HG02943 (cell line): ENCODE measurements around the gene C2orf69.
"Not testable (repeated sequence)": the region's sequence is repeated elsewhere in the genome, so short reads cannot be mapped to it uniquely, and the experiment has no call there.

Experiments used
- ATAC-seq: cut with Tn5 transposase; IDR thresholded peaks from one replicate; pipeline ENCODE4 v1.9.1; 2021; ENCODE audit warnings: mild to moderate bottlenecking, low read depth, moderate library complexity; ENCODE audit not compliant: unreplicated experiment

Gene C2orf69

DNA sequence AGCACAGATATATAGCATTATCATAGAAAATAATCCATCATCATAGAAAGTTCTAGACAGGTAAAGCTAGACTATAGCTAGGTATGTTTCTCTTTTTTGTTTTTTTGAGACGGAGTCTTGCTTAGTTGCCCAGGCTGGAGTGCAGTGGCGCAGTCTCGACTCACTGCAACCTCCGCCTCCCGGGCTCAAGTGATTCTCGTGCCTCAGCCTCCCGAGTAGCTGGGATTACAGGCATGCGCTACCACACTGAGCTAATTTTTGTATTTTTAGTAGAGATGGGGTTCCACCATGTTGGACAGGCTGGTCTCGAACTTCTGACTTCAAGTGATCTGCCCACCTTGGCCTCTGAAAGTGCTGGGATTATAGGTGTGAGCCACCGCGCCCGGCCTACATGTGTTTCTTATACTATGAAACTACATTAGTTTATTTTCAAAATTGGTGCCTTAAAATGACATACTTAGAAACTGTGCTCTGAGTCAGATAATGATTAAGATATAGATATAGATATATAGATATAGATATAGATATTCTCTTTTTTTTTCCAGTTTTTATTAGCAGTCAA lies 1.5 kb downstream of the C2orf69 start:
- not testable (repeated sequence) for ATAC-seq

- no peak for ATAC-seq
Observed at GRCh38 chr2:199914372-199914958, 3.4 kb downstream of the C2orf69 start.

GRCh38 chr2:199916980-199917379 lies 5.9 kb downstream of the C2orf69 start:
- ATAC-seq, result no peak

- ATAC-seq, result no peak
Observed at GRCh38 chr2:199922856-199923255, 11.8 kb downstream of the C2orf69 start.

- ATAC-seq, result no peak
Observed at GRCh38 chr2:199923924-199924323, 12.8 kb downstream of the C2orf69 start.

GRCh38 chr2:199926806-199927205 lies 15.7 kb downstream of the C2orf69 start:
- ATAC-seq, result no peak

- no peak for ATAC-seq
Observed at GRCh38 chr2:199928226-199928625, 17.1 kb downstream of the C2orf69 start.

DNA sequence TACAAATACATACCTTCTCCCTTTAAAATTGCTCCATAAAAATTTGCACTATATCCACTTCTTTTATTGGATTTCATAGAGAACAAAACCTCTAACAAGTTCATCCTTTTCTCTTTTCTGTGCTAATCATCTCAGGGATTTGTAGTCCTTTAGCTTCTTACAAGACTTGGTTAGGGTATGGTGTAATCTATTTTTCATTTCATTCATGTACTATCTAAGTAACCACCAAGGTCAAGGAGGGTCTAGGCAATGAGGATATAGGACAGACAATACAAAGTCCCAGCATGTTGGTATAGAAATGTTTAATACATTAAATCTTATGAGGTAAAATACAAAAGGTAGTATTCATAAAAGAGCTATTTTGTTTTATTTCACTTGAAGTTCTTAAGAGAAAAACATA lies 17.5 kb downstream of the C2orf69 start:
- no peak for ATAC-seq

DNA sequence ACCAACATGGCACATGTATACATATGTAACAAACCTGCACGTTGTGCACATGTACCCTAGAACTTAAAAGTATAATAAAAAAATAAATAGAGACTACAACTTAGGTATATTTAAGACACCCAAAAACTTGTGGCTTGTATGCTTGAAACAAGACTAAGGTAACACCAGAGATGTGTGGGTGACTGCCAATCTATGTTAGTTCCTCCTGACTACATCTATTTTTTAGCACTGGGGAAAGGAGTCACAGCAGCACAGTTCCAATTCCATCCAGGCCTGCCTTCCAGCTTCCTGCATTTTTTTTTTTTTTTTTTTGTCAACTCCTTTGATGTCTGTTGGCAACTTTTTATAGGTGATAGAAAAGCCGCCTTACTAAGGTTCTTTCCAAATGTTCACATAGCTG lies 18.2 kb downstream of the C2orf69 start:
- ATAC-seq, result no peak

DNA sequence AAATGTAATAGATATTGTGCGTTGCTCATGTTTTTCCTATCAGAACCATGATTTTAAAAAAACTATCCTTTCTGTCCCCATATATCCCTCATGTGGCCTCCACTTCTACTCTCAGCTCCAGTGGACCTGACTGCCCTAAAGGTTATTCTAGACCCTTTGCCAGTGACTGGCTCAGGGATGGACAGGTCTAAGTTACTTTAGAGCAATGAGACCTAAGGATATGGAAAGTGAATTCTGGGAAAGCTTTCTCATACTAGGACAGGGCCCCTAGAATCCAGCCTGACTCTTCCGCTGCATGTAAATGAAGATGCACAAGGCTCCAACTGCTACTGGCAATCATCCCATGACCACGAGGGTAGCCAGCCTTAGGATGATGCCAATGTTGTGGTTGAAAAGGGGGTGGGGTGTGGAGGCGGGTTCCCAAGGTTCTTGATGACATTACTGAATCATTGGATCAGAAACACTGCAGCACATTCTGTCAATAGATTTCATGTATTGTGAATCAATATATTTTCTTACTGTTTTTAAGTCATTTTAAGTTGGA lies 21.3 kb downstream of the C2orf69 start:
- no peak for ATAC-seq

GRCh38 chr2:199933466-199933865 lies 22.4 kb downstream of the C2orf69 start:
- ATAC-seq, result no peak

DNA sequence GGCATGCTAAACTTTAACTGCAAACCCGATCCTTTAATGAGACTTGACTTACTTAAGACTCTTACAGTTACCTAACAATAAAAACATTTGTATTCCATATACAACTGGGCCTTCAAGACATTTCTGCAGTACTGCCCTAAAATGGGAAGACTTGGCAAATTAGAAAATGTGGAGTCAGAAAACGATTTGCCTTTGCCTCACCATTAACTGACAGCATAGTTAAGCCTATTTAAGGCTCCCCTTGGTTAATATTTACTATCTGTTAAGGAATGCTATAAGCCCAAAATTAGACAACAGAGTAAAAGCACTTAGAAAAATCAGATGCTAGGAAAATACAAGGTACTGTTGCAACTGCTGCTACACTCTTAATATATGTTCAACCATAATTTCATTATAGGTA lies 25.5 kb downstream of the C2orf69 start:
- ATAC-seq, result no peak

GRCh38 chr2:199940373-199940772 lies 29.3 kb downstream of the C2orf69 start:
- ATAC-seq, result no peak

DNA sequence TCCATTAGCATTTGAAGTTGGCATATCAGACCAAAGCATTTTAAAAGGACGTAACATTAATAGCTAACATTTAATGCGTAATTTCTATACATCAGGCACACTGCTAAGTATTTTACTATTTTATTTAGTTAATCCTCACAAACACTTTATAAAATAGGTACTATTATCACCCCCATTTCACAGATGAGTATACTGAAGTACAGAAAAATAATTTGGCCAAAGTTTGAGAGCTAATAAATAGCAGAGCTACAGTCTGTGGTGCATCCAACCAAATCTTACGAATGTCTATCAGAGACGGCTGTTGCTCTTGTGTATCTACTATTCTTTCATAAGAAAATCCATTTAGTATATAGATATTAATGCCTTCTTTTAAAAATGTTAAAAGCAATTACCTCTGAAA lies 32.3 kb downstream of the C2orf69 start:
- no peak for ATAC-seq

GRCh38 chr2:199946196-199946595 lies 35.1 kb downstream of the C2orf69 start:
- no peak for ATAC-seq

- ATAC-seq, result no peak
Observed at GRCh38 chr2:199946836-199947235, 35.7 kb downstream of the C2orf69 start.

GRCh38 chr2:199950396-199950795 lies 39.3 kb downstream of the C2orf69 start:
- ATAC-seq, result no peak

DNA sequence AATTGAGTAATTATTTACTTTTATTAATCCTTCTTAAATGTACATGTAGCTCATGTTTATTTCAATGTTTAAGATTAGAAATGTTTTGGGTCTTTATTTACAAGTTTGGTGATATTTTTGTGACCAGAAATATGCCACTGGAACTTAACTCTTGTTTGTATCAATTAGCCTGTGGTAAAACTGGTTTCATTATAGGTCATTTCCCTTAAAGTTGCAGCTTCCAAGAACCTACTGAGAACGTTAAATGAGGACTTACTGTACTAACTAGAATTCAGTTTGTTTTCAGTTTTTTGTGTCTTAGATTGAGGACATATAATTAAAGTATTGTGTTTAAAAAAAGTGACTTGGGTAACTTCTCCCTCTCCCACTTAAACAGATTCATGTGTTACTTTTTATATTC lies 39.9 kb downstream of the C2orf69 start:
- no peak for ATAC-seq

GRCh38 chr2:199955007-199955338 lies 43.9 kb downstream of the C2orf69 start:
- peak; percentile 48 for ATAC-seq

- ATAC-seq, result peak; percentile 77
Observed at GRCh38 chr2:199955339-199956061, 44.4 kb downstream of the C2orf69 start, which contains the start of the genes MAIP1 and TYW5. Gene MAIP1 (plus strand): TSS chr2:199955582. CDS start chr2:199955799, 217 bp downstream. Gene TYW5 (minus strand): TSS chr2:199955491. CDS start chr2:199955470, 21 bp downstream.

DNA sequence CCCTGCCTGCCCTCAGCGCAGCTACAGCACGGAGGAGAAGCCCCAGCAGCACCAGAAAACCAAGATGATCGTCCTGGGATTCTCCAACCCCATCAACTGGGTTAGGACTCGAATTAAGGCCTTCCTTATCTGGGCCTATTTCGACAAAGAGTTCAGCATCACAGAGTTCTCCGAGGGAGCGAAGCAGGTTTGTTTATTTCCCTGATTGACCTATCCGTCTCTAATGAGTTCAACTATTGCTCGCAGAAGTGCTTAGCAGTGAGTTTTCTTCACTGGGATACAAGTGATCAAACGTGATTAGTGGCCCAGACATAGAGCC lies 44.9 kb downstream of the C2orf69 start:
- ATAC-seq, result no peak

DNA sequence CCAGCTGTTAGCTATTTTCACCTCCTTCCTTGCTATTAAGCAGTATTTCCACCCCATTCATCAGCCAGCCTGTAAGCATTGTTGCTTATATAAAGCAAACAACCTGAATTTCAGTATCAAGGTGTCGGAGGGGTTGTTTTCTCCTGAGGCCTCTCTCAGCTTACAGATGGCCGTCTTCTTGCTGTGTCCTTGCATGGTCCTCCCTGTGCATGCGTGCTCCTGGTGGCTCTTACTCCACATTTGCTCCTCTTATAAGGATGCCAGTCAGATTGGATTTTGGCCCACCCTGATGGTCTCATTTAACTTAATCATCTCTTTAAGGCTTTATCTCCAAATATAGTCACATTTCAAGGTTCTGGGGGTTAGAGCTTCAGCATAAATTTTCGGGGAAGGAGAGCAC lies 46.9 kb downstream of the C2orf69 start:
- no peak for ATAC-seq
